DND-41 (cell line): Measurements from ENCODE around the gene UBAP1.

Source experiments
- ATAC-seq: fragments of 200-7000 bp; cut with Tn5 transposase; 3 replicates; pipeline ENCODE4 v1.9.1; 2021; ENCODE audit warnings: low read depth; ENCODE audit not compliant: insufficient read depth
- DNase-seq: peaks from one replicate; pipeline ENCODE4 v3.0.0-alpha.2; 2020
- H2AFZ ChIP-seq: 2 replicates; pipeline ENCODE4 v1.6.0; 2012; ENCODE audit warnings: low read depth, low read length
- H3K27ac ChIP-seq: 2 replicates; pipeline ENCODE4 v1.5.1; 2012; ENCODE audit warnings: low read length, inconsistent platforms
- H3K27me3 ChIP-seq: fragments of 200-600 bp; sonication (generic); 2 replicates; pipeline ENCODE4 v1.6.0; 2012; ENCODE audit warnings: low read length, mild to moderate bottlenecking, inconsistent platforms; ENCODE audit not compliant: insufficient read depth, poor library complexity
- H3K36me3 ChIP-seq: 2 replicates; pipeline ENCODE4 v1.5.1; 2012; ENCODE audit warnings: low read length, inconsistent platforms; ENCODE audit not compliant: insufficient read depth
- H3K4me1 ChIP-seq: 2 replicates; pipeline ENCODE4 v1.5.1; 2012; ENCODE audit warnings: mild to moderate bottlenecking, low read length; ENCODE audit not compliant: insufficient read depth
- H3K4me2 ChIP-seq: 2 replicates; pipeline ENCODE4 v1.6.0; 2012; ENCODE audit warnings: mild to moderate bottlenecking, moderate library complexity, low read length, inconsistent platforms; ENCODE audit not compliant: insufficient read depth
- H3K4me3 ChIP-seq, 2 experiments: fragments of 200-600 bp in 1 of 2; shearing (Covaris generic) in 1 of 2; 2 replicates each; pipeline ENCODE4 v1.5.1; 2012 to 2016; ENCODE audit warnings: inconsistent platforms in 2 of 2, low read length in 2 of 2, mild to moderate bottlenecking in 2 of 2, low read depth in 1 of 2, moderate library complexity in 1 of 2
- H3K79me2 ChIP-seq: 2 replicates; pipeline ENCODE4 v1.6.0; 2012; ENCODE audit warnings: low read length, inconsistent platforms; ENCODE audit not compliant: insufficient read depth
- H3K9ac ChIP-seq: 2 replicates; pipeline ENCODE4 v1.6.0; 2012; ENCODE audit warnings: low read depth, mild to moderate bottlenecking, inconsistent platforms, low read length, moderate library complexity
- H3K9me3 ChIP-seq: 2 replicates; pipeline ENCODE4 v1.5.1; 2012; ENCODE audit warnings: low read length, moderate library complexity, mild to moderate bottlenecking, inconsistent platforms; ENCODE audit not compliant: insufficient read depth, severe bottlenecking
- H4K20me1 ChIP-seq: 2 replicates; pipeline ENCODE4 v1.6.0; 2012; ENCODE audit warnings: low read length; ENCODE audit not compliant: insufficient read depth
- EZH2 ChIP-seq: IDR thresholded peaks from 3 replicates; pipeline ENCODE4 v1.6.1; 2012; ENCODE audit warnings: borderline replicate concordance, low read depth, mild to moderate bottlenecking, moderate library complexity, low read length, inconsistent platforms; ENCODE audit not compliant: severe bottlenecking
- TF ChIP-seq, protein P1 (sequence below): IDR thresholded peaks from 2 replicates; pipeline ENCODE4 v1.5.1; 2012; ENCODE audit warnings: borderline replicate concordance, low read length, moderate library complexity, mild to moderate bottlenecking; ENCODE audit not compliant: poor library complexity, severe bottlenecking; ENCODE audit errors: extremely low read depth

UBAP1 gene

DNA sequence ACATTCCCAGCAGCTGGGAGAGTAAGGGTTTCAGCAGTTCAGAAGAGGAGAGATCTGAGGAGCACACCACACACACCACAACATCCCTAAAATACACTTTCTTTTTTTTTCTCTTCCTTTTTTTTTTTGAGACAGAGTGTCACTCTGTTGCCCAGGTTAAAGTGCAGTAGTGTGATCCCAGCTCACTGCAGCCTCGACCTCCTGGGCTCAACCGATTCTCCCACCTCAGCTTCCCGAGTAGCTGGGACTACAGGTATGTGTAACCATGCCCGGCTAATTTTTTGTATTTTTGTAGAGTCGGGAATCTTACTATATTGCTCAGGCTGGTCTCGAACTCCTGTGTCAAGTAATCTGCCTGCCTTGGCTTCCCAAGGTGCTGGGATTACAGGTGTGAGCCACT lies 9.7 kb upstream of the UBAP1 start:
- ATAC-seq, result no peak
- Histone ChIP-seq H3K4me1 (no peaks in the 10 kb centered on the region), H3K9ac (no peak overlapping the region), H2AFZ (no peak overlapping the region), H4K20me1 (no peaks in the 10 kb centered on the region), H3K4me2 (no peak overlapping the region), H3K27me3 (no peaks in the 10 kb centered on the region), H3K27ac (no peak overlapping the region), H3K9me3 (no peaks in the 10 kb centered on the region), H3K4me3 (no peak overlapping the region), H3K79me2 (no peaks in the 10 kb centered on the region), H3K36me3 (no peaks in the 10 kb centered on the region)
- DNase-seq, result no peak
- TF ChIP-seq EZH2, result no peak
- TF ChIP-seq, protein P1, sequence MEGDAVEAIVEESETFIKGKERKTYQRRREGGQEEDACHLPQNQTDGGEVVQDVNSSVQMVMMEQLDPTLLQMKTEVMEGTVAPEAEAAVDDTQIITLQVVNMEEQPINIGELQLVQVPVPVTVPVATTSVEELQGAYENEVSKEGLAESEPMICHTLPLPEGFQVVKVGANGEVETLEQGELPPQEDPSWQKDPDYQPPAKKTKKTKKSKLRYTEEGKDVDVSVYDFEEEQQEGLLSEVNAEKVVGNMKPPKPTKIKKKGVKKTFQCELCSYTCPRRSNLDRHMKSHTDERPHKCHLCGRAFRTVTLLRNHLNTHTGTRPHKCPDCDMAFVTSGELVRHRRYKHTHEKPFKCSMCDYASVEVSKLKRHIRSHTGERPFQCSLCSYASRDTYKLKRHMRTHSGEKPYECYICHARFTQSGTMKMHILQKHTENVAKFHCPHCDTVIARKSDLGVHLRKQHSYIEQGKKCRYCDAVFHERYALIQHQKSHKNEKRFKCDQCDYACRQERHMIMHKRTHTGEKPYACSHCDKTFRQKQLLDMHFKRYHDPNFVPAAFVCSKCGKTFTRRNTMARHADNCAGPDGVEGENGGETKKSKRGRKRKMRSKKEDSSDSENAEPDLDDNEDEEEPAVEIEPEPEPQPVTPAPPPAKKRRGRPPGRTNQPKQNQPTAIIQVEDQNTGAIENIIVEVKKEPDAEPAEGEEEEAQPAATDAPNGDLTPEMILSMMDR, result no peak

DNA sequence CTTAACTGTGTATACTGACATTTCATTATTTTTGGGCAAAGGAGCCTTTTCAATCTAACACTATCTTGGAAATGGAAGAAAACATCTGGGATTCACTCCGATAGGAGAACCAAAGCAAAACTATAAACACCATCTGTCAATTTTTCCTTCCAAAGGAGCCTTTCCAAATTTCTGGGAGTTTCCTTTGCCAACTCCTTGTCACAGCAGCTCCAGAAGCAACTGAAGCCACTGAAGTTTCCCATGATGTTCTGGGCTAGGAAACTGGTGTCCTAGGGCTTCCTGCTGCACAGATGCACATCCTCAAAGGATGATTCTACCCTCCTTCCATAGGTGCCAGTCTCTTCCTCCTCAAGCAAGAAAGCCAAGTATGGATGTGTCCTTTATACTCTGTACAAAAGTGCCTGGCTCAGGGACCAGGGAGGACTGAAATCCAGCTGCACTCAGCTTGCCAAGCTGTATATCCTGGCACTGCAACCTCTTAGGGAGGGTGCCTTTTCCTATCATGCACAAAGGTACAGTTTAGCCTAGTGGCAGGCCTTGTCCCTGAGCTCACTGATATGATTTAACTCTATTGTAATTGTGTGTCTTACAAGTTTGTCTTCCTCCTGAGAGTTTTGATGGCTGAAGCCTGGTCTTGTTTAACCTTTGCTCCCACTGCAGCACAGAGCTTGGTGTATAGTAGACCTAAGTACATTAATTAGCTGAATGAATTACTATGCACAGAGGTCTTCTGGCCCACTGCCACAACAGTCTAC lies 8.4 kb upstream of the UBAP1 start:
- H3K36me3 ChIP-seq, result no peaks in the 10 kb centered on the region
- no peaks in the 10 kb centered on the region for H3K27me3 ChIP-seq
- no peaks in the 10 kb centered on the region for H3K4me1 ChIP-seq
- H3K4me2 ChIP-seq, result no peak overlapping the region
- no peaks in the 10 kb centered on the region for H3K79me2 ChIP-seq
- no peak for TF ChIP-seq EZH2
- TF ChIP-seq, protein P1, result no peak
- no peak for DNase-seq
- no peak overlapping the region for H3K4me3 ChIP-seq
- no peaks in the 10 kb centered on the region for H4K20me1 ChIP-seq
- no peak overlapping the region for H3K9ac ChIP-seq
- H3K27ac ChIP-seq, result no peak overlapping the region
- ATAC-seq, result no peak
- no peak overlapping the region for H2AFZ ChIP-seq
- no peaks in the 10 kb centered on the region for H3K9me3 ChIP-seq

DNA sequence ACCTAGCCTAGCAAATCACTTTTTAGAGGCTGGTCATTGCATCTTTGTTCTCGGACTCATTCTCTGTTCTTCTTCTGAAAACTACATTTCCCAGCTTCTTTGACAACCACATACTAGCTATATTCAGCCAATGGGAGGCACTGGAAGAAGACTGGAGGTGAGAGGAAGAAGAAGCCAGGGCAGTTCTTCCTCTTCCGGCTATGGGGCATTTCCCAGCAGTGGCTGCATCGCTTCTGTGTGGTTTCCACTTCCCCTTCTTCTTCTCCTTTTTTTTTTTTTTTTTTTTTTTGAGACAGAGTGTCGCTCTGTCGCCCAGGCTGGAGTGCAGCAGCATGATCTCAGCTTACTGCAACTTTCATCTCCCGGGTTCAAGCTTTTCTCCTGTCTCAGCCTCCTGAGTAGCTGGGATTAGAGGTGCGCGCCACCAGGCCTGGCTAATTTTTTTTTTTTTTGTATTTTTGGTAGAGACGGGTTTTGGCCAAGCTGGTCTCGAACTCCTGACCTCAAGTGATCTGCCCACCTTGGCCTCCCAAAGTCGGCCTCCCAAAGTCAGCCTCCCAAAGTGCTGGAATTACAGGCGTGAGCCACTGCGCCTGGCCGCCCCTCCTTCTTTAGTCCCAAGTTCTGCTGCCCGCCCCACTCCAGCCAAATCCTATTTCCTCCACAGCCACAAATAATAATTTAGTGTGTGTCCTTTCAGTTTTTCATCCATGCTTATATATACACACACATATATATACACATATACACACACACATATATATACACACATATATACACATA lies 6.9 kb upstream of the UBAP1 start:
- H3K36me3 ChIP-seq, result no peaks in the 10 kb centered on the region
- DNase-seq (no peak), ATAC-seq (no peak)
- H3K4me1 ChIP-seq, result no peaks in the 10 kb centered on the region
- H3K27ac ChIP-seq, result no peak overlapping the region
- no peaks in the 10 kb centered on the region for H3K79me2 ChIP-seq
- no peak overlapping the region for H3K9ac ChIP-seq
- H3K27me3 ChIP-seq, result no peaks in the 10 kb centered on the region
- no peaks in the 10 kb centered on the region for H3K9me3 ChIP-seq
- TF ChIP-seq EZH2, result no peak
- TF ChIP-seq, protein P1, result no peak
- no peak overlapping the region for H2AFZ ChIP-seq
- H4K20me1 ChIP-seq, result no peaks in the 10 kb centered on the region
- no peak overlapping the region for H3K4me3 ChIP-seq
- no peak overlapping the region for H3K4me2 ChIP-seq
